Measurements from ENCODE around the gene TWIST2.

TWIST2 gene

DNA sequence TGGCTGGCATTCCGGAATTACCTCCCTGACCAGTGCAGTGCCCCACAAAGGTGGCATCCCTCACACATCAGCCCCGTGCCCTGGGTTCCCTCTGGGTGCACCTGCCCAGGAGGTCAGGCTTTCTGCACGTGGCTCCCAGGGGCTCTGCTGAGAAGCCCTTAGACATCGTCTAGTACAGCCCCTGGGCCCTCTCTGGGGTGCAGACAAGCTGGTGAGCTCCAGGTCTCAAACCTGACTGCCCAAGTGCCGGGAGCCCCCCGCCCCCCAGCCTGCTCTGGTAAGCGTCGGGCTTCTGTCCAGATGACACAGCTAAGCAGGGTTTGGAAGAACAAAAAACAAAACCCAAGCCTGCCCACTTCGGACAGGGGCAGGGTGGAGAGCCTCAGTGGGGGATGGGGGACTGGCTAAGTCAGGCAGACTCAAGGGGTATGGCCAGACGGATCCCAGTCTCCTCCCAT, 20.2 kb downstream of the TWIST2 start:
- no peak overlapping the region for H3K27ac Mint-ChIP-seq
- peaks cover 6% of the 10 kb centered on the region for H3K9me3 Mint-ChIP-seq
- H3K36me3 Mint-ChIP-seq = no peaks in the 10 kb centered on the region
- CTCF ChIA-PET = no interaction called here
- peaks cover 13% of the 10 kb centered on the region for H3K27me3 Mint-ChIP-seq
- no peaks in the 10 kb centered on the region for H3K4me1 Mint-ChIP-seq
- H3K4me3 Mint-ChIP-seq = no peak overlapping the region
- no peak for DNase-seq

DNA sequence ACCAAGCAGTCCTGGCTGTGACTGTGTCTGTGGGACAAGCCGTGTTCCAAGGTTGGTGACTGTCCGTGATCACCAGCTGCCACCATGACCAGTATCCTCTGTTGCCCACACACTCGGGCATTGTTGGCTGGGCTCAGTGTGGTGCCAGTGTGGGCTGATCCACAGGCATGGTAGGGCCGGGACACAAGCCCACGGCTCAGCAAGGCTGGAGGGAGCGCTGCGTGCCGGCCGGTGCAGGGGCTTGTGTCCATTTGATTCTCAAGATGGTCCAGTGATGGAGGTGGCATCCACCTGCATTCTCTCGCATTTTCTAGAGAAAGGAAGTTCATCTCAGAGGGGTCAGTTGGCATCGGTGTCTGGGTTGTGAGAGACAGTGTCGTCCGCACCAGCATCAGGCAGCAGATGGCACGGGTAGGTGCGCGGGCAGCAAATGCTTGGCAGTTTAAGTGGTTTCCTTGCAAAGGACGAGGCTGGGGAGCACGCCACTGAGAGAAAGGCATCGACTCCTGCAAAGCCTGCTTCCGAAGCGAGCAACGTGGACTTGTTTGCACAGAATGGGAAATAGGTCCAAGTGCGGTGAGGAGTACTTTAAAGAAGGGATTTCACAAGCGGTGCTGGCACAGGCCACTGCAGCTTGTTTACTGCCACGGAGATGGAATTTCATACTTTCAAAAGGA, 20.9 kb downstream of the TWIST2 start:
- no peak for DNase-seq
- CTCF ChIA-PET = no interaction called here
- Mint-ChIP-seq H3K27me3 (peaks cover 17% of the 10 kb centered on the region), H3K9me3 (peaks cover 6% of the 10 kb centered on the region), H3K27ac (no peak overlapping the region), H3K36me3 (no peaks in the 10 kb centered on the region), H3K4me3 (no peak overlapping the region), H3K4me1 (no peaks in the 10 kb centered on the region)

DNA sequence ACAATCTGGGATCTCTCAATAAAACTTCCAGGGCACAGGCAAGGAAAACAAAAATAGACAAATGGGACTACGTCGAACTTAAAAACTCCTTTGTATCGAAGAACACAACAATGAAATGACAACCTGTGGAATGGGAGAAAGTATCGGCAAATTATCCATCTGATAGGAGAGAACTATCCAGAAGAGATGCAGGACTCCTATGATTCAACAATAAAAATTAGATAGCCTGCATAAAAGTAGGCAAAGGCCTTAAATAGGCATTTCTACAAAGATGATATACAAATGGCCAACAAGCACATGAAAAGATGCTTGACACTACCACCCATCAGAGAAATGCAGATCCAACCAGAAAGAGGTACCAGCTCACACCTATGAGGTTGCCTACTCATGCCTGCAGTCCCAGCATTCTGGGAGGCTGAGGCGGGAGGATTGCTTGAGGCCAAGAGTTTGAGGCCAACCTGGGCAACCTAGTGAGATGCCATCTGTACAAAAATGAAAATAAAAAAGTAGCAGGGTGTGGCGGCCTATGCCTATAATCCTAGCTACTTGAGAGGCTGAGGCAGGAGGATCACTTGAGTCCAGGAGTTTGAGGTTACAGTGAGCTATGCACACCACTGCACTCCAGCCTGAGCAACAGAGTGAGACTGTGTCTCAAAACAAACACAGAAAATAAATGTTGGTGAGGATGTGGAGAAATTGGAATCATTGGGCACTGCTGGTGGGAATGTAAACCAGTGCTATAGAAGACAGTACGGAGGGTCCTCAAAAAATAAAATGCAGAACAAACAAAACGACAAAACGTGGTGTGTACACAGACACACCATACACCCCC, 21.6 kb downstream of the TWIST2 start:
- Mint-ChIP-seq H3K27ac (peak overlapping the region; percentile 11), H3K4me3 (no peak overlapping the region), H3K27me3 (peaks cover 17% of the 10 kb centered on the region), H3K9me3 (peaks cover 6% of the 10 kb centered on the region), H3K4me1 (no peaks in the 10 kb centered on the region), H3K36me3 (no peaks in the 10 kb centered on the region)
- CTCF ChIA-PET = no interaction called here
- no peak for DNase-seq

DNA sequence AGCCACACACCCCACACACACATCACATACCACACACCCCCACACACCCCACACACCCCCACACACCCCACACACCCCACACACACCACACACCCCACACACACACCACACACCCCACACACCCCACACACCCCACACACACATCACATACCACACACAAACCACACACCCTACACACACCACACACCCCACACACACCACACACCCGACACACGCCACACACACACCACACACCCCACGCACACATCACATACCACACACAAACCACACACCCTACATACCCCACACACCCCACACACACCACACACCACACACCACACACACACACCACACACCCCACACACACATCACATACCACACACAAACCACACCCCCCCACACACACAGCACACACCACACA, 22.4 kb downstream of the TWIST2 start:
- H3K27ac Mint-ChIP-seq = no peak overlapping the region
- no peaks in the 10 kb centered on the region for H3K36me3 Mint-ChIP-seq
- H3K27me3 Mint-ChIP-seq = peaks cover 17% of the 10 kb centered on the region
- no peak for DNase-seq
- H3K9me3 Mint-ChIP-seq = peaks cover 6% of the 10 kb centered on the region
- H3K4me1 Mint-ChIP-seq = no peaks in the 10 kb centered on the region
- CTCF ChIA-PET = no interaction called here
- no peak overlapping the region for H3K4me3 Mint-ChIP-seq

DNA sequence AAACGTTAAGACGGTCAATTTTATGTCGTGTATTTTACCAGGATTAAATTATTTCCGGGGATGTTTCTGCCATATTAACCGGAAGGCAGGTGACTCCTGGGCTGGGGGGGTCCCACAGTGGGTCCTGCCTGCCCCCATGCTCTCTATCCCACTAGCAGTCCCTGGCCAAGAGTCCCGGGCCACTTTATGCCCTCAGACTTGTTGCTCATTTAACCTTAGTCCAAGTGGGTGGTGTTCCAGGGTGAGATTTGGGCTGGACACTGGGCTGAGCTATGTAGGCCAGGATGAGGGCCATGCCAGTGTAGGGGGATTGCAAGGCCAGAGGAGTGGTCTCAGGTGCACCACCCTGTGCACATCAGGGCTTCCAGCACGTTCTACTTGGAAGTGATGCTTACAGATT, 24.1 kb downstream of the TWIST2 start:
- H3K4me3 Mint-ChIP-seq = no peak overlapping the region
- CTCF ChIA-PET = no interaction called here
- peaks cover 17% of the 10 kb centered on the region for H3K27me3 Mint-ChIP-seq
- DNase-seq = no peak
- H3K9me3 Mint-ChIP-seq = peaks cover 6% of the 10 kb centered on the region
- H3K4me1 Mint-ChIP-seq = no peaks in the 10 kb centered on the region
- H3K27ac Mint-ChIP-seq = no peak overlapping the region
- no peaks in the 10 kb centered on the region for H3K36me3 Mint-ChIP-seq

DNA sequence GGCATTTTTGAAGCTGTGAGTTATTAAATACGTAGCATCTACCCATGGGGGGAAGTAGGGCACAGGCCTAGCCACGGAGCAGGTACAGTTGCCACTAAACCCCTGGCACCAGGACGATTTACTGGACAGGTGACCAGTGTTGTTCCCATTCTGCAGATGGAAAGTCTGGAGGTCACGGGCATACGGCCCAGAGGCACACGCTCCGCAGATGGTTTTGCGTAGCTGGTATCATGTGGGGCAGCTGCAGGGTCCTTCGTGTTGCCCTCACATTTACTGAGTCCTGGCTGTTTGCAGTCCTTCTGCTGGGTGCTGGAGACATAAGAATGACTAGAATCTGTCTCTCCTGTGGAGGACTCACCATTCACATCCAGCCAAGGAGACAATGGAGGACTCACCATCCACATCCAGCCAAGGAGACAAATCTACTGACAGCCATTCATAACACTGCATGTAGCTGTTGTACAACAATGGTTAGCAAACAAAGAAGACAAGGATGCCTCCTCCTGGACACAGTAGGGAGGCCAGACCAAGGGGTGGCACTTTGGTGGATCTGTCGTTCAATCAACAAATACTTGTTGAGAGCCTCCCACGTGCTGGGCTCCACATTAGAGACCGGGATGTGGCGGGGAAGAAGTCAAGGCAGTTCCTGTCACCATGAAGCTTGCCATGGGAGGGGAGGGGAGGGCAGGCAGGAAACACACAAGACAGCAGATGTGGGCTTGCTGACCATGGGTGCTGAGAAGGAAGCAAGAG, 24.9 kb downstream of the TWIST2 start:
- DNase-seq = no peak
- no peaks in the 10 kb centered on the region for H3K4me1 Mint-ChIP-seq
- H3K27ac Mint-ChIP-seq = no peak overlapping the region
- CTCF ChIA-PET = no interaction called here
- peaks cover 6% of the 10 kb centered on the region for H3K9me3 Mint-ChIP-seq
- no peak overlapping the region for H3K4me3 Mint-ChIP-seq
- peaks cover 10% of the 10 kb centered on the region for H3K27me3 Mint-ChIP-seq
- no peaks in the 10 kb centered on the region for H3K36me3 Mint-ChIP-seq

DNA sequence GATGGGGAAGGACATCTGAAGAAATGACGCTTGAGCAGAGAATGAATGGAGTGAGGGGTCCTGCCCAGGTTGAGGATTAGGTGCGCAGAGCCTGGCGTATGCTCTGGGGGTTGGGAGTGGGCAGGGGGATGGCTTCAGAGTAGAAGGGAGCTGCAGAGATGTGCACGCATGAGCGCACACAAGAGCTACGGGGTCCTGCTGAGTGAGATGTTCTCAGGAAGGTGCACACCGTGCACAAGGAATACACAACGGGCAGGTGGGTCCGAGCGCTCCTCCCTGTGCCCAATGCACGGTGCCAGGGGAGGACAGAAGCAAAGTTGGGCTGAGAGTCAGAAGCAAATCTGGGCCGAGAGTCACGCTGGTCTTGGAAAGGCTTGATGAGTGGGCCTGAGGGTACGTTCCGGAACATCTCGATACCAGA, 25.5 kb downstream of the TWIST2 start:
- H3K4me3 Mint-ChIP-seq = no peak overlapping the region
- CTCF ChIA-PET = no interaction called here
- H3K36me3 Mint-ChIP-seq = no peaks in the 10 kb centered on the region
- H3K4me1 Mint-ChIP-seq = no peaks in the 10 kb centered on the region
- H3K9me3 Mint-ChIP-seq = peaks cover 6% of the 10 kb centered on the region
- H3K27me3 Mint-ChIP-seq = peaks cover 9% of the 10 kb centered on the region
- H3K27ac Mint-ChIP-seq = no peak overlapping the region
- no peak for DNase-seq

DNA sequence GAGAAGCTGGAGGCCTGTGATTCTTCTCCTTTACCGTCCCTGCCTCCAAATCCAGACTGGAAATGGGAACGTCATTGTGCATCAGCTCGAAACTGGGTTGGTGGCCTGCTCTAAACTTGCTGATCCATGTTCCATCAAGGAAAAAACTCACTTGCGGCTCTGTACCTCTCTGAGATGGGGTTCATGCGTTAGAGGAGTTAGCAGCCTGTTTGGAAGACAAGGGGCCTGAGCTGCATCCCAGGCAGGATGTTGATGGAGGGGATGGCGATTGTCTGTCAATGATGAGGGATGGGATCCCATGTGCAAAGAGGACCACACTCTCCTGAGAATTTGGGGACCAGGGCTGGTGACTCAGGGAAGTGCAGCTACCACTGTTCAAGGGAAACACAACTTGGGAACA, 26.0 kb downstream of the TWIST2 start:
- CTCF ChIA-PET = no interaction called here
- DNase-seq = no peak
- no peaks in the 10 kb centered on the region for H3K36me3 Mint-ChIP-seq
- peak overlapping the region; percentile 33 for H3K27ac Mint-ChIP-seq
- no peak overlapping the region for H3K4me3 Mint-ChIP-seq
- H3K9me3 Mint-ChIP-seq = peaks cover 6% of the 10 kb centered on the region
- H3K27me3 Mint-ChIP-seq = peaks cover 9% of the 10 kb centered on the region
- H3K4me1 Mint-ChIP-seq = no peaks in the 10 kb centered on the region

DNA sequence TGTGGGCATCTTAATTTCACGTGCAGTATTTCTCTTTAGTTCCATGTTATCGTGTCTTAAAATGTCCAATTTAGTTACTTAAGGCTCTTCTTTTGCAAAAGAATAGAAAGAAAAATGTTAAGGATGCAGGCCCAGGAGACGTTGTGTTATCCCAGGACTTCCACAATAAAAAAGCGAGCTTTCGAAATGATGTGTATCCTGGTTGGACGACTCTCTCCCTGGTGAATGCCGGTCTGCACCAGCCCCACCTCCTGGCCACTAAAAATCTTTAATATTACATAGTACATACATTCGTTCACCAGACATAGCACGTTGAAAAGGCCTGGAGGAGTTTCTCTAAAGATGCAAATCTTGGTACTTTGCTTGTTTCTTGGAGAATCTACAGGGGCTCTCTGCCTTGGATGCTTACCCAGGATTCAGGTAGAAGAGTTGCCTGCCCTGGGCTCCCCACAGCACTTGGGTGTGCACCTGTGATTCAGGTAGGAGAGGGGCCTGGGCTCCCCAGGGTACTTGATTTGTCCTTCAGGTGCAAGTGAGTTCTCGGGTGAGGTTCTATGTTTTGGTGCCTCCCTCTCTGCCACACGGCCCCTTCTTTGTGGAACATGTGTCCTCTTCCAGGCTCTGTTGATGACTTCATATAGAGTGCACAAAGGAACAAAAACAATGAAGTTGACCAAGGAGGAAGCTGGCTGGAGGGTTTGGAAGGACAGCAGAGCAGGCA, 26.6 kb downstream of the TWIST2 start:
- DNase-seq = no peak
- Mint-ChIP-seq H3K36me3 (no peaks in the 10 kb centered on the region), H3K27me3 (peaks cover 9% of the 10 kb centered on the region), H3K4me1 (no peaks in the 10 kb centered on the region), H3K9me3 (peaks cover 6% of the 10 kb centered on the region), H3K4me3 (no peak overlapping the region), H3K27ac (no peak overlapping the region)
- CTCF ChIA-PET = no interaction called here

DNA sequence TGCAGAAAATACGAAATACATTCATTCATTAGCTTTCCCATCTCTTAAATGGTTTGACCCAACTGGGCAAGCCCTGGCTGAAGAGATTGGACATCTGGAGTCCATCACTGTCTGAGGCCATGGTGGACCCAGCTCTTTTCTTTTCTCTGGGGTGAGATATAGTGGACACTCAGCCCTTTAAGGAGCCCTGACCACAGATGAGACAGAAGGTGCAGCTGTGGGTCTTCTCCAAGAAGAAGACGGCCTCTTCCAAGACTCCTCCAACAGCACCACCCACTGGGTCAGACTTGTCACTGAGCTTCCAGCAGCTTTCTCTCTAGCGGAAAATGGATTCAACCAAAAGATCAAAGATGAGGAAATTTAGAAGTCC, 27.2 kb downstream of the TWIST2 start:
- Mint-ChIP-seq H3K9me3 (peaks cover 3% of the 10 kb centered on the region), H3K36me3 (no peaks in the 10 kb centered on the region), H3K27me3 (peaks cover 9% of the 10 kb centered on the region), H3K4me3 (no peak overlapping the region), H3K4me1 (no peaks in the 10 kb centered on the region), H3K27ac (no peak overlapping the region)
- DNase-seq = no peak
- CTCF ChIA-PET = no interaction called here

DNA sequence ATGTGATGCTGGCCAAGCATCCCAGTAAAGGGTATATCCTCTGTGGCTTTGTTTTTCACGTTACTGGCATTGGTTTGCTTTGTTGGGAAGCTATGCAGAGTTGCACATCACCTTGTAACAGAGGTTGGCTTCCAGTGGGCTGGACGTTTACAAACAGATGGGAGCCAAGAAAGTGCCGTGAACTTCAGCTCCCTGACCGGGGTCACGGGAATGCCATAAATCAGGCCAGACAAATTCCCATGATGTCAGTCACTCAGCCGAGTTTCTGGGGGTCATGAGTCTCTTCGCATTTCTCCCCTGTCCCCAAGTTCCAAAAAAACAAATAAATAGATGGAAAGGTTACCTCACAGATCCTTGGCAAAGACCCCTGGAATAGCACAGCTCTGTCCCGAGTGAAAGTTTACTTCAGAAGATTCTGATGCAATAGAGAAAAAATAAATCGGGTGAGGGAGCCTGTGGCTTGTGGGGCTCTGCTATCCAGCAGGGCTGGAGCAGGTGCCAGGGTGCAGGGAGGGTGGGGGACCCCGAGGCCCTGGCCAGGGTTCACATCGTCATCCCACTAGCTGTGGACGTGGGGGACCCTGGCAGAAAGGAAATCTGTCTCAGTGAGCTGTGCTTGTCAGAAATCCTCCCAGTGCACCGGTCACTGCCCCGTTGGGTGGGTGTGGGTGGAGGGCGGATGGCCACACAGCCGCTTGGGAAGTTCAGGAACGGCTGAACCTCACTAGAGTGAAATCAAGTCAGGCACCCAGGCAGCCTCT, 27.8 kb downstream of the TWIST2 start:
- Mint-ChIP-seq H3K36me3 (no peaks in the 10 kb centered on the region), H3K27ac (no peak overlapping the region), H3K4me3 (no peak overlapping the region), H3K9me3 (peaks cover 3% of the 10 kb centered on the region), H3K27me3 (peaks cover 9% of the 10 kb centered on the region), H3K4me1 (no peaks in the 10 kb centered on the region)
- DNase-seq = no peak
- CTCF ChIA-PET = no interaction called here

DNA sequence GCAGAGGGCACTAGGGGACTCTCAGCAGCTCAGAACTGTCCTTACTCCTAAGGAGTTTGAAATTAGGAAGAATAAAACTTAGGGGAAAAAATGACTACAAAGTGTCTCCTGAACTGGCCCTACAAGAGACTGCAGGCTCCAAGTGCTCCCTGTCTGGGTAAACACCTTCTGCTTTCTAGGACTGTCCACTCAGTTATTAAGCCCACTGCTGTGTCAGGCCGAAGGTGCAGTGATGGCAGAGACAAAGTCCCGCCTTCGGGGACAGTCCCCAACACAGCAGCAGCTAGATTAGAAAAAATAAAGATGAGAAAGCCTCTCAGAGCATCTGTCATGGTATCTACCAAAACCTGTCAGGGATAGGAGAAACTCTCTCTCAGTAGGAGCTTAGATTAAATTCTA, 28.3 kb downstream of the TWIST2 start:
- Mint-ChIP-seq H3K4me3 (no peak overlapping the region), H3K4me1 (no peaks in the 10 kb centered on the region), H3K27ac (no peak overlapping the region), H3K27me3 (peaks cover 9% of the 10 kb centered on the region), H3K9me3 (peaks cover 3% of the 10 kb centered on the region), H3K36me3 (no peaks in the 10 kb centered on the region)
- DNase-seq = no peak
- CTCF ChIA-PET = no interaction called here

DNA sequence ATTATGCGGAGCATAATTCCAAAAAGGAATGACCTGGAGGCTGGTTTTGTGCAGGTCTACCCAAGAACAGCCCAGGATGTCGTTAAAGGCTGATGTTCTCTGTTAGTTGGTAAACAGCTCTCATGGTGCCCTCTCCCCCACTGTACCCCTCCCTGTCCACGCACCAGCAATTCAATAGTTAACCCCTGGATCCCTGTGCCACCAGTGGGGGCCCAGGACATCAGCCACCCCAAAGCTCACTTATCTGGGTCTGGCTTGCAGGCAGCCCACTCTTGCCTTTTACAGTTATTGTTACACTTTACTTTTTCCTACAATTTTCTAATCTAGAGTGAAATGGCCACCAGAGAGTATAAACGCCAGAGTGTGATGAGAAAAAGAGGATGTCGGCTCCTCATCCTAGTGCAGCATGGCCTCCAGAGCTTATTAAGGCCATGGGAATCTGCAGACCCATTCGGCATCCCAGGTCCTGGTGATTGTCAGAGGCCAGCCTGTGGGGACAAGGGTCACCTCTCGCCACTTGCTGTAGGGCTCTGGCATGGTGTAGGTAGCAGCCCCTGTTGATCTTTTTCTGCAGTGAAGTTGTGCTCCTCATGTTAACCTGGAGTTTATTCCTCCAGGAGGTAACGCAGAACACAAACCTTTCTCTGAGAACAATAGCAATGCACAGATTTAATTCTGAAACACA, 30.3 kb downstream of the TWIST2 start:
- no peaks in the 10 kb centered on the region for H3K36me3 Mint-ChIP-seq
- no peak overlapping the region for H3K4me3 Mint-ChIP-seq
- no peak for DNase-seq
- CTCF ChIA-PET = no interaction called here
- H3K4me1 Mint-ChIP-seq = no peaks in the 10 kb centered on the region
- no peak overlapping the region for H3K27ac Mint-ChIP-seq
- H3K27me3 Mint-ChIP-seq = peaks cover 3% of the 10 kb centered on the region
- no peaks in the 10 kb centered on the region for H3K9me3 Mint-ChIP-seq

All from activated naive CD4-positive, alpha-beta T cell treated with anti-CD3 and anti-CD28 coated beads, Interleukin-2, amount 10 ng/mL, durations not matched to agents 7 days and 5 days (primary cell).